GM18907 (cell line): ENCODE measurements around the gene TBC1D1.

ENCODE experiments used
- ATAC-seq: cut with Tn5 transposase; IDR thresholded peaks from one replicate; pipeline ENCODE4 v1.9.1; 2021; ENCODE audit warnings: mild to moderate bottlenecking, moderate library complexity; ENCODE audit not compliant: unreplicated experiment

Gene TBC1D1

DNA sequence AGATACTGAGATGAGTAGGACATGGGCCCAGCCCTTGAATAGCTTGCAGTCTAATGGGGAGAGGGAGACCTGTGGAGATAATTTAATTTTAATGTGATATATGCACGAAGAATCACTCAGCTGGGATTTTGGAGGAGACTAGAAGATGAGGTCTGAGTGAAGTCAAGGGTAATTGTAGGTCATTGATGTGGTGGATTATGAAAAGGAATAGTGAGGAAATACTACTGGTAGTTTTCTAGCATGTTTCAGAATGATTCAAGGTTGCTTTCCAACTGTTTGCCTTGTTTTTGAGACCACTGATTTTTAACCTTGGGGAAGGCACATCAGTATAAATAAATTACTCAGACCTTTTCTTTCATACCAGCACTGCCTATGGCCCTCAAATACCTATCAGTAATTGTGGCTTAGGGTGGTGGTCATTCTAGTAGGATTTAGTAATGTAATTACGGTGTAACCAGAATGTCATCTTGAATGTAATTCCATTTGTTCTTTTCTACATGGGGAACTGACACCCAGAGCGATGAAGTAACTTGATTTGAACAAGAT lies 94.9 kb downstream of the TBC1D1 start:
- ATAC-seq, result no peak

DNA sequence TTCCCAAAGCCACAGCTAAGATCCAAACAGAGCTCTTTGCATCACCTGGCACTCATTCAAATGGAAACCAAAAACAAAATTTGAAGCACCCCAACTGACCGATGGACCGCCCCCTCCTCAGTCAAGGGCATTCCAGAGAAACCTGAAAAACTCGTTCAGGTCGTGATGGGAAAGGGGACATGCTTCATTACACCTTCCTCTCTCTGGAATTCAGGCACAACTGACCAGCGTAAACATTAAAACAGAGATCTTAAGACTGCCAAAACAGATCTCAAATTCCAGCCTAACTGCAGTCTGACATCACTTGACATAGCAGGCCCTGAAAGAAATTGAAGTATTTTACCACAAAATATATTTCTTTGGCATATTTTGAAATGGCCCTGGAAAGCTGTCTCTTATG lies 97.8 kb downstream of the TBC1D1 start:
- no peak for ATAC-seq

DNA sequence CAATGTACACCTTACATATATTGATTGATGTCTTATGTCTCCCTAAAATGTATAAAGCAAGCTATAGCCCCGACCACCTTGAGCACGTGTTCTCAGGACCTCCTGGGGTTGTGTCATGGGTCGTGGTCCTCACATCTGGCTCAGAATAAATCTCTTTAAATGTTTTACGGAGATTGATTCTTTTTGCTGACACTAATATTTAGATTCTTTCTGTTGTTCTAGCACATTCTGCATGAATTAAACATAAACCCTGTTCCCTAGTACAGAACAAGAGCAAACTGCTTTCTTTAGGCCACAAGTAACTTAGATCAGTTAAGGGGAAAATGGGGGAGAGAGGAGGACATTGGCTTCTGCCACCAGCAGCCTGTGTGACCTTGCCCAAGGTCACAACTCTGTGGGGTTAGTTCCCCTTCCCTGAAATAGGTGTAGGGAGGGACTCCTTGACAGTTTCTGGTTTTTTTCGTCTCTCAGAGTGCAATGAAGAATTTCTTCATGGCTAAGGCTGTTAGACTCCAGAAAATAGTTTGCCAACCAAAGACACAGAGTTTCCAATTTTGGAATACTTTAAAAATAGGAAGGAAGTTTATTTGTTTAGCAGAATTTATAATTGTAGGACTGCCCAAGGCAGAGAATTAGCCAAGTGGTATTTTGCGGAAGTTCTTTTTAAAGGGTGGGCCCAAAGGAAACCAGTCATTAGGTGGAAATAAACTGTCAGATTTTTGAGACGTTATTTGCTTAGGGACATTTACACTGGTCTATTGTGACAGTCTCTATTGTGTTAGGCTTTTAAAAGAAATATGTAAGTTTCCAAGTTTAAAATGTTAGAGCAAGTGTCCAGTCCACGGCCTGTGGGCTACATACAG lies 98.7 kb downstream of the TBC1D1 start:
- no peak for ATAC-seq

DNA sequence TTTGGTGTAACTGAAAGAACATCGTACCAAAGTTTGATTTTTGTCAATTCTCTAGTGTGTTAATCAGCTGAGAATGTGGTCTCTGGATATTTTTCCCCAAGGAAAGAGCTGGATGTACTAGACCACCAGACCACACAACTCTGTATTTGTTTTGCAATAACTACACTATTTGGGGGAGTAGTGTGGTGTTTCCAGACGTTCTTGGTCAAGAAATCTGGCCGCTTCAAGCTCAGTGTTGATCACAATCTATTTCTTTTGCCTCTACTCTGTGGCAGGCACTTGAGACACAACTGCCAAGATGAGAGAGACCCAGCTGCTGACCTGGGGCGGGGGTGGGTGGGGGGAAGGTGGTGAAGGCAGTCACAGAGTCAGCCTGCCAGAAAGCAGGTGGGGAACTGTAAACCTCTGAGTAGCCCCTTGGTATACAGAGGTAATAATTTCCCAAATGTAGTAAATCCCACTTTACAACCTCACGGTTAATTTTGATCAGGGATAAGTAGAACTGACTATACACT lies 99.9 kb downstream of the TBC1D1 start:
- no peak for ATAC-seq

DNA sequence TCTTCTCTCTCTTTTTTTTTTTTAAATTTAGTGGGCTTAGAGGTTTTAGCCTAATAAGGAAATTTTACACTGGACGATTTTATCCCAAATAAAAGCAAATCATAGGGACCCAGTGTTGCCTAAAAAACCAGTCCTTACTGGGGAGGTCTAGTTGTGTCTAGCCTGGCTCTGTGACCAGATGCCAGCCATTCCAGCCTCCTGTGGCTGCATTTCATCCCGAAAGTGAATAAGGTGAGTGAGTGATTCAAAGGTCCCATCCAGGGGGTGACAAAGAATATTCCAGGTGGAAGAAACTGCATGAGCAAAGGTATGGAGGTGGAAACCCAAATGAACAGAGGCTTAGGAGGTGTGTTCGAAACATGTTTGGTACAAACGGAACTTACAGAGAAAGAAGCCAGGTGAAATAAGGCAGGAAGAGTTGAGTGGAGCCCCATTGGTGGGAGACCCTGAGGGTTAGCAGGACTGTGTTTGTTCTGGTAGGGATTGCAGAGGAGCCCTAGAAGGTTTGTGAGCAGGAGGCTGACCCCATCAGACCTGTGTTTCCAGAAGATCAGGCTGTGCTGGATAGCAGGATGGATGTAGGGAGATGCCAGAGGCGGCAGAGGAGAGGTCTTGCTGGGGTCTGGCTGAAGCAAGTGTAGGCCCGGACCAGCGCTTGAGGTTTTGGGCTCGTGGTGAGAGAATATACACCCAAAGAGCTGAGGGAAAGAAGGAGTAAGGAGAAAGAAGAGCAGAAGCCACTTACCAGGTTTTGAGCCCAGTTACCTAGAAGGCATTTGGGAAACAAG lies 100.9 kb downstream of the TBC1D1 start:
- no peak for ATAC-seq

DNA sequence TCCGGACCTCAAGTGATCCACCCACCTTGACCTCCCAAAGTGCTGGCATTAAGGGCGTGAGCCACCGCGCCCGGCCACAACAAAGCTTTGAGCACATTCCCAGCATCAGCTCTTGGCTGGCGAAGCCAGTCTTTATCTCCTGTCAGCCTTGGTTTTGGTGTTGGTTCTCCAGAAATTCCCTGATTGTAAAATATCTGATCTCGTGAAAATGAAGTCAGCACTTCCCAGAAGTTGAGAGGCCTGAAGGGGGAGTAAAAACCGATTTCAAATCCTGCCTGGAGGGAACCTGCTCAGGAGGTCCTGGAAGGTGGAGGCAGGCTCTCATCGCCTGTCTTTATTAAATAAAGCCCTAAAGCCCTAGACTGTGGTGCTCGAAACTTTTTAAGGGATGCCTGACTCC lies 102.9 kb downstream of the TBC1D1 start:
- no peak for ATAC-seq

DNA sequence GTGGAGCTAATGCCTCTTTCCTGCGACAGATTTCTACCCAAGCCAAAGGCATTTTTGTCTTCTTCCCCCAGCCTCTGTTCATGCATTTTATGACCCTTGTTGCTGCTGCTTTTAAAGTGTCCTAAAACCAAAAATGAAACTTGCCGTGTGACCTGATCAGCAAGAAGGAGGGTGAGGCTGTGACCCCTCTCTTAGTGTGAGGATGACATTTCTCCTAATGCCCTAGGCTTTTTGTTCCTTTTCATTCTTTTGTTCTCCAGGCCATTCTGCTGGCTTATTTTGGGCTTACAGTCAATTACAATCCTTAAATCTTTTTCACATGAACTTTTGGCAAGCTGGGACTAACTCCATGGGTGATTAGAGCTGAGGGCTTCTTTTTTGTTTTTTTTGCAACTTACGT lies 103.7 kb downstream of the TBC1D1 start:
- no peak for ATAC-seq

DNA sequence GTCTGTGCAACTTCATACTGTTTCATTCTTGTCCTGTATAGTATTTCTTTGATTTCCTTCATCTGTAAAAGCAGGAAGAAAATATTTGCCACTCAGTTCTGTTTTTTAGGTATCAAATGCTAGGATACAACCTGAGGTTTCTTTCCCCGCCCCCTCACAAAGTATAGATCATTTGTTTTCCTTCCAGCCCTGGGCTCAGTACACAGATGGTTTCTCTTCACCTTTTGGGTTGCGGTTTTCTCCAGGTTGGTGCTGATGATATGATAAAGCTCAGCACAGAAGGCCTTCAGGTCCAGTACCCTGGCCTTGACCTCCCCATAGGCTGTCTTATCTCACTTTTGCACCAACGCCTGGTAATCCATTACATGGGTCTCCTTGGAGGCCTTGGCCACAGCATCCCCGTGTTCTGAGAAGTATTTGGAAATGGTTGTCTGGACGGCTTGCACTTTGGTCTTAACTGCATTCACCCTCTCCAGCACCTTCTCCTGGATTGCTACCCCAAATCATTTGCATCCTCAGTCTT lies 104.5 kb downstream of the TBC1D1 start:
- ATAC-seq, result no peak

DNA sequence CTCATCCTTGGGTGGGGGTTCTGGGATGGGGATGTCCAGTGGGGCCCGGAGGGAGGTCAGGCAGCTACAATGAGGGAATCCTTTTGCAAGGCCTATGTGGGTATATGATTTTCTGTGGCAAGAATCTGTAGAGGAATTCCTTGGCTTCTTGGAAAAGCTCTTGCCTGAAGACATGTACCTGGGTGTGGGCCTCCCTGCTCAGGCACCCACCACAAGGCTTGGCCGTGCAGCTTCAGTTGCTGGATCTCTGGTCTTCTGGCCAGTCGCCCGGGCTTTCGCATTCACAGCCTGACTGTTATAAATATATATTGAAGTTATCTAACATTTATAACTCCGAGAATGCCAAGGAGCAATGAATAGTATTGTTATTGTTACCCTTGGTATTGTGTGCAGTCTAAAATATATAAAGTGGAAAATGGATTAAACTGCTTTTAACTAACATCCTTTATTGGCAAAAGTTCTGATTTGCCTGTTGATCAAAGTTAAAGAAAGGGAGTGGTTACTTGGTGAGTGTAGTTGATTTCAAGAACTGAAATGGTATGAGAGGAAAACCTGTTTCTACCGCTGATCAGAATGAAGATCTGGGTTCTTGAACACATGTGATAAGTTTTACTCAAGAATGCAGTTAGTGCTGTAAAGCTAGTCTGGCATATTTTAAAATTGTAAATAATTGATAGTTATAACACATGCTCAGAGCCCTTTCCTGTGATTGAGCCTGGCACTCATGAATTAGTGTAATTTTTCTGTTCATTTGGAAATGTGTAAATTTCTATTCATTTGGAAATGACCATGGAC lies 105.3 kb downstream of the TBC1D1 start:
- ATAC-seq, result no peak

DNA sequence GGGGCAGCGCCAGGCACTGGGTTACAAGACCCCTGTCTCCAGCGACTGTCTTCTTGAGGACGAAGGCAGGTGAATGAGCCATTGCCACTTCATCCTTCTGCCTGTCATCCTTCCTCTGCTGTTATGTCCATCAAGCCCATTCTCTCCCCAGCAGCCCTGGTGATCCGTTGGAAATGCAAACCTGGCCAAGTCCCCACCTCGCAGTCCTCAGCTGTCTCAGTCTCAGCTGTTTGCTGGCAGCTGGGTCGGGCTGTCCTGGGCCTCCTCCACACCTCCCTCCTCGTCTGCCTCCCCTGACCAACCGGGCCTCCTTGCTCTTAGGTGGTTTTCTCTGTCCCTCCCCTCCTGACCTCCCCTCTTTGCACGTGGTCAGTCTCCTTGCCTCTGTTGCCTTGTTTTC lies 107.3 kb downstream of the TBC1D1 start:
- no peak for ATAC-seq

DNA sequence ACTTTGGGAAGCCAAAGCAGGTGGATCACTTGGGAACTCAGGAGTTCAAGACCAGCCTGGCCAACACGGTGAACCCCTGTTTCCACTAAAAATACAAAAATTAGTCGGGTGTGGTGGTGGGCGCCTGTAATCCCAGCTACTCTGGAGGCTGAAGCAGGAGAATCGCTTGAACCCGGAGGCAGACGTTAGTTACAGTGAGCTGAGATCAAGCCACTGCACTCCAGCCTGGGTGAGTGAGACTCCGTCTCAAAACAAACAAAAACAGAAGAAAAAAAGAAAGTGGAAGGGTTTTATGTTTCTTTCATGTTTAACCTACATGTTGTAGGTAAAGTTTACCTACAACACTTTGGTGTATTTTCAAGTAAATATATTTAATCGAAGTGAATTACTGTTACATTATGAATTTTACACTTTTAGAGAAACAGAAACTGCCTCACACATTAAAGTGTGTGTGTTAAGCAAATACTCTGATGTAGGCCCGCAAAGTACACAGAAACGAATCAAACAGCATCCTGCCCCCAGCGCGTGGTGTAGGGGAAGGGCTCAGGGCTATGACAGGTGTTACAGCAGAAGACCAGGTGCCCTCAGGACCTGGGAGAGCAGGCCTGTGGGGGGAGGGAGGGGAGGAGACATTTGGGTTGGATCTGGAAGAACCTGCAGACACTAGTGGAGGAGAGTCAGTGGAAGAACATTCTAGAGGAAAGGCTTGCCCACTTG lies 108.3 kb downstream of the TBC1D1 start:
- ATAC-seq, result no peak

DNA sequence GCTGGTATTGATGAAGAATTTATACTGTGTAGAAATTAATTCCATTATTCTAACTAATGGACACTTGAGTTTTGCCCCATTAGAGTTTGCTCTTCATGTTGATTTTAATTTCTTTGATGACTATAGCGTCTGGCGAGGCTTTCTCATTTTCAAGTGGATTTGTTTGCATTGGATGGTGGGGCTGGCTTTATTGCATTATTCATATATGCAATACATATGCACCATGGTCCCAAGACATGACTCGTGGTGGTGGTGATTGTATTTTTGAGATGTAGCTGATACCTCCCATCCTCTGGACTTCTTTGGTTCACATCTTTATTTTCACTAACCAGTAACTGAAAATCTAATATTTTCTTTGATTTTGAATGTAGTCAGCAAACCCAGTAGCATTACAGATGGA lies 109.1 kb downstream of the TBC1D1 start:
- ATAC-seq, result no peak

DNA sequence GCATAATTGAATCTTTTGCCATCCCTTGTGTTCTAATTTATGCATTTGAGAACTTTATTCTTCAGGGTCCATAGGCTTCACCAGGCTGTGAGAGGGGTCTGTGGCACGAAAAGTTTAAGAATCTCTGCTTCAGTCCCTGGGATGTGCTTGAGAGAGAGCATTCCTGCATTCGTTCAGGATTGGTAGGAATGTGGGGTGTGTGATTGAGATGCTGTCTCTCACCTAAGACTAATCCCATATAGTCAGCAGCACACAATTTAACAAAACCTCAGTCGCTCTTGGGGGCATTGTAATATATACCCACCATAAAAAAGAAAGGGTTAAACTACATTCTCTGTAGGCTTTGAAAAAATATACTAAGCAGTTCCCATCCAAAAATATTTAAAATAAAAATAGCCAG lies 111.0 kb downstream of the TBC1D1 start:
- no peak for ATAC-seq

DNA sequence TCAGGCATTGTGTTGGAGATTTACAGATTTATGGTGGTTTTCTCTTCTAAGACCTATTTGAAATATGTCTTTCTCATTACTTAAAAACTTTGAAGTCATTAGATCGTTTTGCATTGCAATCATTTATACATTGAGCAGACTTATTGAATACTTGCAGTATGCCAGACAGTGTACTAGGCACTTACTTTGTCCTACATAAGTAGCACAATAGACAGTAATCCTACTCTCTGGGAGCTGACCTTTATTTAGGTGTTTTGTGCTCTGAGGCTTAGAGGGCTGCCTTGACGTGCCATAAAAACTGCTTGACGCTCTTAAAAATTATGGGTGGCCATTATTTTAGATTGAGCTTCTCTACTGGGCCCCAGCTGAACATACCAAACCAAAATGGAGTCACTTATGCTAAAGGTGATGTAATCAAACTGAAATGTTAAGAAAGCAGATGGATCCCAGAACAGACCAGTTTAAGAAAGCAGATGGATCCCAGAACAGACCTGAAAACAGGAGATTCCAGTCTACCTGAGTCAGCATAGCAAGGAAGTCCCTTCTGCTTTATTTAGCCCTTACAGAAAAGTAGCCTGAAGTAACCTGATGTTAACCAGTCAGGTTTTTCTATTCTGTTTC lies 111.7 kb downstream of the TBC1D1 start:
- no peak for ATAC-seq

DNA sequence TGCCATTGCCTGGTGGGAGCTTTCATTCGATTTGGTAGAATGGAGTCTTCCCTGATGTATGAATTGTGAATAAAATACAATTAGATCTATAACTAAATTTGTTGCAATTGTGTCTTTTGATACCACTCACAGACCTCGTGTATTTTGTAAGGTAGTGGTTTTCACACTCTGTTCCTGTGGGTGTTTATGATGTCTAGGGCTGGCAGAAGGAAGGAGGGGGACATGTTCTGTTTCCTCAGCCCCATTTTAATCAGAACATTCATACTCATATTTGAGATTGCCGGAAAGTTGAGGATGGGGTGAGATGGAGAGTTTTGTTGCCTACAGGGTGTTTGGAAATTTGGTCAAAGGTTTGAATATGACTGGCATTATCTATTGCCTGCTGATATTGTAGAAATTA lies 112.2 kb downstream of the TBC1D1 start:
- no peak for ATAC-seq

DNA sequence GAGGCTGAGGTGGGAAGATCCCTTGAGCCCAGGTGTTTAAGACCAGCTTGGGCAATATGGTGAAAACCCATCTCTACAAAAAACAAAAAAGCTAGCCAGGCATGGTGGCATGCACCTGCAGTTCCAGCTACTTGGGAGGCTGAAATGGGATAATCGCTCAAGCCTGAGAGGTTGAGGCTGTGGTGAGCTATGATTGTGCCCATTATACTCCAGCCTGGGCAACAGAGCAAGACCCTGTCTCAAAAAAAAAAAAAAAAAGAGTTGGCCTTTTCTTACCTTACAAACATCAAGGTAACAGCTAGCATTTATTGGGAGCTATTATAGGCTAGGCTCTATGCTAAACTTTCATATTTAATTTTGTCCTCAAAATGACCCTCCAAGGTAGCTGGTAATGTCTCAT lies 112.7 kb downstream of the TBC1D1 start:
- no peak for ATAC-seq

DNA sequence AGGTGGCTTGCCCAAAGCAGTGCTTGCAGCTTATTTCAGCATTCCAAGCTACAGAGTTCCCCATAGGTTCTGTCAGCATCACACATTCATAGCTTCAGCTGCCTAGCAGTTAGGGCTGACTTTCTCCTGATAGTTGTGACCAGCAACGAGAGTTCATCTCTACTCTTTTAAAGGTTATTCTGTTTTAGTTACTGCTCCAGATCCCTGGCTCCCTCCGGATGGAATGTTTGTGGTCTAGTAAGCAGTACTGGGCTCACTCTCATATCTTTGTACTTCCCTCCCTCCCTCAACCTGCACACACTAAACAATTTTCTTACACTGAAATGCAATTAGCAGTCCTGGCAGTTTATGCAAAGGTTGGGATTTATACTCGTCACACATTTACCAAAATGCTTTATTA lies 113.2 kb downstream of the TBC1D1 start:
- no peak for ATAC-seq

DNA sequence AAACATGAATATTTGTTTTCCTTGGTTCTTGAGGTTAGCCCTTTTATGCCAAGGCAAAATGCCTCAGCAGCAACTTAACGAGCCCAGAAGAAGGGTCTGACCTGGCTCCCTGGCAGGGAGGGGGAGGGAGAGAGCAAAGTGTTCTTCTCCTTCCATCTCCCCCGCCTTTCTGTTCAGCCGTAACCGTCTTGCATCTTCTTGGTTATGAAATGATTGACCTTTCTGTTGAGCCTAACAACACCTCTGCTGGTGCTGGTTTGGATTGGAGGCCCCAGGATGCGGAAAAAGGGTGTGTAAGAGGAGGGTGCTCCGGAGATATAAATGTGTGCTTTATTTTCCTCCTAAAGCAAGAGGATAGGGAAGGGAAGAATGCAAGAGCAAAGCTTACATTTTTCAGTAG lies 114.0 kb downstream of the TBC1D1 start:
- ATAC-seq, result no peak

DNA sequence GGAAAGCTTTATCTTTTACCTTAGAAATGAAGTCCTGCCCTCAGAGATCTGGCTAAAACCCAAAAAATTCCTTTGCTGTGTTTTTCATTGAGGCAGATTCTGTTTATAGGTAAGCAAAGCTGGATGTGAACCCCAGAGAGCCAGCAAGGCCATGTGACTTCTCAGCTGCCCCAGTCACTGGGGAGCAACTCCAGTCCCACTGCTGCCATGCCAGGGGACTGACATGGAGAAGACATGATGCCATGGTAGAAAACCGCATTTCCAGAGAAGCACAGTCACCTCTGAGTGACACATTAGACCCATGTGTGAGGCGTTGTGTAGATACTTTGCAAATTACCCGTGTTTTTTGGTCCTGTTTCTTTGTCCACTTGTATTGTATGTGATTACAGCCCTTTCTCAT lies 114.8 kb downstream of the TBC1D1 start:
- ATAC-seq, result no peak

DNA sequence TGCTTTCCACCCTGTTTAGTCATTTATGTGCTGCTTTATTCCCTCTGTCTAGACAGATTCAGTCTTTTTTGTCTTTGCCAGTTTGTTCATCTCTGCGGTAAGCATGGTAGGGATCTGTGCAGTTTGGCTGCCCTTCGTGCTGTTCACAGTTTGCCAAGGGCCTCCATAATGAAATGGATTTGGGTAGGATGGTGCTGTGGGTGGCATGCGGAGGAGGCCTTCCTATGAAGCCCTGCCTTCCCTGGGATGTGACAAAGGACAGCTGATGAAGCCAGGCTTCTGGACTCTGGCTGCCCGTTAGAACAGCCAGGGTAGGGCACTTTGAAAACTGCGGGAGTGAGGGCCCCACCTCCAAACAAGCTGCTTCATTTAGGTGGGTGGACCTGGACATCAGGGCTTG lies 116.8 kb downstream of the TBC1D1 start:
- no peak for ATAC-seq
